Left ventricle myocardium inferior (tissue), 1 donor: ENCODE measurements around the gene CRYGD. TPM values are rescaled to one million over a fixed set of nuclear protein-coding genes. Genes with fewer than 3 reads are reported as not detected.
"Not testable (repeated sequence)": the region's sequence is repeated elsewhere in the genome, so short reads cannot be mapped to it uniquely, and the experiment has no call there.

Experiments
- DNase-seq: peaks from one replicate; pipeline ENCODE4 v3.0.0-alpha.2; 2020
- H3K27ac ChIP-seq: fragments of 200-600 bp; replicated peaks from 2 replicates; pipeline ENCODE4 v1.8.0; 2021
- H3K27me3 ChIP-seq: fragments of 200-600 bp; 2 replicates; pipeline ENCODE4 v1.8.0; 2021; ENCODE audit warnings: low read depth
- H3K36me3 ChIP-seq: fragments of 200-600 bp; 2 replicates; pipeline ENCODE4 v1.8.0; 2021
- H3K4me1 ChIP-seq: fragments of 200-600 bp; 2 replicates; pipeline ENCODE4 v1.8.0; 2021
- H3K4me3 ChIP-seq: fragments of 200-600 bp; 2 replicates; pipeline ENCODE4 v1.8.0; 2021; ENCODE audit warnings: mild to moderate bottlenecking, moderate library complexity
- H3K9me3 ChIP-seq: fragments of 200-600 bp; replicated peaks from 2 replicates; pipeline ENCODE4 v1.8.0; 2021
- CTCF ChIP-seq: fragments of 200-600 bp; IDR thresholded peaks from 2 replicates; pipeline ENCODE4 v1.8.0; 2021; ENCODE audit warnings: antibody characterized with exemption, mild to moderate bottlenecking, borderline replicate concordance
- intact Hi-C: fragments of 100-400 bp; cut with micrococcal nuclease; formaldehyde crosslinking; loops from one replicate; pipeline ENCODE4 v1.11.0; 2022
- total RNA-seq: library from RNA; stranded (reverse); fragmentation: NEBNext Ultra II Directional; extraction: Animal tissue kit (Norgen Biotek cat#: 25700); gene quantifications from one replicate; pipeline ENCODE4 v1.2.1, GENCODE V29; 2021
- donor health status: DM: no; HTN: yes; CAD: no; lungs with severe emphysema.

Gene CRYGD
- total RNA-seq, 1 donor from 2014 or later, result not detected

- DNase-seq, result no peak
- H3K4me1 ChIP-seq, result peaks cover 7% of the 10 kb centered on the region
- H3K4me3 ChIP-seq, result no peak overlapping the region
- H3K9me3 ChIP-seq, result no peaks in the 10 kb centered on the region
- peaks cover 44% of the 10 kb centered on the region for H3K27me3 ChIP-seq
- no peak for TF ChIP-seq CTCF
- no peaks in the 10 kb centered on the region for H3K36me3 ChIP-seq
- no peak overlapping the region for H3K27ac ChIP-seq
- intact Hi-C loops, result no loop called here
Observed at GRCh38 chr2:208127090-208127489, 2.8 kb upstream of the CRYGD start.

- Histone ChIP-seq H3K4me1 (peaks cover 7% of the 10 kb centered on the region), H3K27me3 (peaks cover 44% of the 10 kb centered on the region), H3K4me3 (no peak overlapping the region), H3K27ac (no peak overlapping the region), H3K36me3 (no peaks in the 10 kb centered on the region), H3K9me3 (no peaks in the 10 kb centered on the region)
- no peak for DNase-seq
- intact Hi-C loops, result no loop called here
- TF ChIP-seq CTCF, result no peak
Observed at GRCh38 chr2:208125251-208125650, 927 bp upstream of the CRYGD start.

GRCh38 chr2:208122248-208122647 lies 2.1 kb downstream of the CRYGD start:
- H3K36me3 ChIP-seq, result no peaks in the 10 kb centered on the region
- no peak overlapping the region for H3K4me3 ChIP-seq
- intact Hi-C loops, result no loop called here
- no peak for TF ChIP-seq CTCF
- peaks cover 42% of the 10 kb centered on the region for H3K27me3 ChIP-seq
- no peak overlapping the region for H3K27ac ChIP-seq
- peaks cover 7% of the 10 kb centered on the region for H3K4me1 ChIP-seq
- no peaks in the 10 kb centered on the region for H3K9me3 ChIP-seq
- no peak for DNase-seq

- TF ChIP-seq CTCF, result no peak
- H3K9me3 ChIP-seq, result no peaks in the 10 kb centered on the region
- peaks cover under 1% of the 10 kb centered on the region for H3K4me1 ChIP-seq
- no peak overlapping the region for H3K4me3 ChIP-seq
- intact Hi-C loops, result no loop called here
- H3K27me3 ChIP-seq, result peaks cover 32% of the 10 kb centered on the region
- DNase-seq, result no peak
- no peak overlapping the region for H3K27ac ChIP-seq
- H3K36me3 ChIP-seq, result no peaks in the 10 kb centered on the region
Observed at GRCh38 chr2:208118918-208119317, 5.4 kb downstream of the CRYGD start.

- intact Hi-C loops, H3K9me3 ChIP-seq, H3K27ac ChIP-seq, H3K4me1 ChIP-seq, H3K36me3 ChIP-seq, DNase-seq, H3K4me3 ChIP-seq: not testable (repeated sequence)
- peaks cover 35% of the 10 kb centered on the region for H3K27me3 ChIP-seq
Observed at GRCh38 chr2:208117390-208117789, 6.9 kb downstream of the CRYGD start.

GRCh38 chr2:208112969-208113368 lies 11.4 kb downstream of the CRYGD start:
- no peaks in the 10 kb centered on the region for H3K9me3 ChIP-seq
- no peak overlapping the region for H3K4me3 ChIP-seq
- intact Hi-C loops, result no loop called here
- no peaks in the 10 kb centered on the region for H3K4me1 ChIP-seq
- H3K36me3 ChIP-seq, result no peaks in the 10 kb centered on the region
- peaks cover 60% of the 10 kb centered on the region for H3K27me3 ChIP-seq
- no peak for TF ChIP-seq CTCF
- no peak overlapping the region for H3K27ac ChIP-seq
- DNase-seq, result no peak

GRCh38 chr2:208112273-208112745 lies 12.0 kb downstream of the CRYGD start:
- H3K4me1 ChIP-seq, H3K4me3 ChIP-seq, intact Hi-C loops, H3K27ac ChIP-seq, DNase-seq, H3K9me3 ChIP-seq, H3K36me3 ChIP-seq: not testable (repeated sequence)
- H3K27me3 ChIP-seq, result peaks cover 63% of the 10 kb centered on the region
